Measurements from ENCODE around the gene STK10. TPM values are rescaled to one million over a fixed set of nuclear protein-coding genes. Genes with fewer than 3 reads are reported as not detected.

Gene STK10
- polyA plus RNA-seq, 1 of the 3 experiments (the other 2 are of a cell fraction), result 11.0 TPM

- no peak overlapping the region for H3K4me3 ChIP-seq (ENCODE audit: low read depth in 2 of 2, low read length in 1 of 2)
- peaks cover 0 to 3% of the 10 kb centered on the region in 2 experiments for H3K36me3 ChIP-seq (replicated peaks in 1 of 2; ENCODE audit: control insufficient read depth in 1 of 2, insufficient read depth in 2 of 2, low read length in 1 of 2)
- no peak for DNase-seq
- no peaks in the 10 kb centered on the region for H3K27me3 ChIP-seq (ENCODE audit: insufficient read depth)
- H3K27ac ChIP-seq (ENCODE audit: low read depth in 2 of 2, low read length in 1 of 2), result no peak overlapping the region
- no peaks in the 10 kb centered on the region for H3K9me3 ChIP-seq
- H3K79me2 ChIP-seq (ENCODE audit: insufficient read depth), result peaks cover 11% of the 10 kb centered on the region
- WGBS (ENCODE audit: low lambda C conversion rate), result 90% methylated on average over 5 of the region's 5 CpGs
- POLR2A ChIA-PET, result interaction anchor here (0.5 kb wide), 1 partner anchor 14 kb away, joined by 3 read pairs; no protein-coding TSS in a partner anchor
- peaks cover 14% of the 10 kb centered on the region; the same call in 1 of the 2 replicates for H4K20me1 ChIP-seq (ENCODE audit: insufficient read depth)
- no peak overlapping the region for H3K4me2 ChIP-seq
- no peak overlapping the region for H2AFZ ChIP-seq (ENCODE audit: low read depth)
- CTCF ChIA-PET, result interaction anchor here (0.8 kb wide), 1 partner anchor 34 kb away, joined by 3 read pairs; no protein-coding TSS in a partner anchor
- peaks cover 0 to 28% of the 10 kb centered on the region in 2 experiments; a peak in 1 of 4 replicates for H3K4me1 ChIP-seq (ENCODE audit: control insufficient read depth in 1 of 2, insufficient read depth in 2 of 2, low read depth in 1 of 2, low read length in 1 of 2)
- H3K9me2 ChIP-seq, result no peaks in the 10 kb centered on the region
- no peak overlapping the region for H3K9ac ChIP-seq
- H3F3A ChIP-seq (replicated peaks; ENCODE audit: insufficient read depth), result no peaks in the 10 kb centered on the region
- TF ChIP-seq IRF3 (IDR thresholded peaks at IDR 0.05; ENCODE audit: low read depth, low read length), result no peak
- TF ChIP-seq GABPA (IDR thresholded peaks at IDR 0.05; ENCODE audit: low read depth), result no peak
- no peak for TF ChIP-seq USF2 (IDR thresholded peaks at IDR 0.05; ENCODE audit: borderline replicate concordance, low read depth, low read length)
- no peak for TF ChIP-seq REST (IDR thresholded peaks at IDR 0.05; ENCODE audit: low read depth, low read length)
- no peak for TF ChIP-seq EZH2phosphoT487 (IDR thresholded peaks at IDR 0.05; ENCODE audit: borderline replicate concordance, low read depth)
- TF ChIP-seq MAX (IDR thresholded peaks at IDR 0.05; ENCODE audit: low read depth), result no peak
- no peak for TF ChIP-seq FOXJ3 (CRISPR knock-in tag; IDR thresholded peaks at IDR 0.05)
- no peak for TF ChIP-seq FOXM1 (IDR thresholded peaks at IDR 0.05; ENCODE audit: low read depth)
- TF ChIP-seq MXI1 (IDR thresholded peaks at IDR 0.05; ENCODE audit: low read depth, low read length), result no peak
- TF ChIP-seq SIN3A (IDR thresholded peaks at IDR 0.05; ENCODE audit: borderline replicate concordance, low read depth, low read length), result no peak
- TF ChIP-seq SMC3 (IDR thresholded peaks at IDR 0.05; ENCODE audit: low read depth, low read length), result no peak
- no peak for TF ChIP-seq FOSL2 (IDR thresholded peaks at IDR 0.05; ENCODE audit: borderline replicate concordance, low read depth)
- no peak for TF ChIP-seq RXRA (IDR thresholded peaks at IDR 0.05; ENCODE audit: borderline replicate concordance, low read depth)
- TF ChIP-seq ELF1 (IDR thresholded peaks at IDR 0.05), result no peak
Observed at GRCh38 chr5:172141949-172142319, 46.1 kb downstream of the STK10 start.
